Umbilical cord (tissue), 2 donors: Measurements from ENCODE around the gene PSMA2. TPM values are rescaled to one million over a fixed set of nuclear protein-coding genes. Genes with fewer than 3 reads are reported as not detected.

Source experiments
- DNase-seq: peaks from one replicate; pipeline ENCODE4 v3.0.0-alpha.2; 2015; ENCODE audit warnings: low spot score
- total RNA-seq: library from RNA; depleted of rRNA; stranded (reverse); fragments of >200 nt; gene quantifications from one replicate; pipeline ENCODE4 v1.2.3, GENCODE V29; 2014; ENCODE audit warnings: low replicate concordance; ENCODE audit not compliant: insufficient read depth

PSMA2 gene
- 32.0 TPM for total RNA-seq

DNA sequence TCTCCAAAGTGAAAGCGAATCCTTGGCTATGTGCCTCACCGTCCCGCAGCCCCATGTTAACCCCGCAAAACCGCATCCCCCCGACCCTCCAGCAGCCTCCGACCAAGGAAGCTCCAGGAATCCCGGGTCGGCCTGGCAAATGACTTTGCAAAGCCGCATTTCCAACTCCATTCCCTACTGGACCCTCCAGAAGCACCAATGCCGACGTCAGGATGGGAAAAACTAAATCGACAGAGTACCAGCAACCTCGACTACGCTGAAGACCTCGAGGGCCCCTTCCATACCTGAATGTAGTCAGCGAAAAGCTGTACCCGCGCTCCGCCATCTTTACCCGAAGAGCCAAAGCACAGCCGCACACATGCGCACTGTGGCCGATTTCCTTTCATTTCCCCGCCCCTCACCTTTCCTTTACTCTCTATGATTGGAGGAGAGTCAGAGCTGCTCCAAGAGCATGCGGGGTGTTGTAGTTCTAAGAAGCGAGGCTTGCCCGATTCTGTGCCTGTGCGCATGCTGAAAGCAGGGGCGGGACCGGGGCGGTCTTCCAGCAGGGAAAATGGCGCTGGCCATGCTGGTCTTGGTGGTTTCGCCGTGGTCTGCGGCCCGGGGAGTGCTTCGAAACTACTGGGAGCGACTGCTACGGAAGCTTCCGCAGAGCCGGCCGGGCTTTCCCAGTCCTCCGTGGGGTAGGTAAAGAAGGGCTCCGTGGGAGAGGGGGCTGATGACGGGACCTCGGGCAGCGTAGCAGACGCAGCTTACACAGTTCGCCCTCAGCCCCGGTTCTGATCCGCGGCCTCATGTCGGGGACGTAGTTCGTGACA lies at the start of gene PSMA2, which contains the start of gene MRPL32:
Gene PSMA2, minus strand, starts transcription at position 341 of the 818 bp plus-strand sequence. Its CDS starts 16 bp downstream, at position 325.
Gene MRPL32, plus strand, starts transcription at position 543 of the 818 bp plus-strand sequence. Its CDS starts 11 bp downstream, at position 554.
- peak; percentile 99 for DNase-seq

DNA sequence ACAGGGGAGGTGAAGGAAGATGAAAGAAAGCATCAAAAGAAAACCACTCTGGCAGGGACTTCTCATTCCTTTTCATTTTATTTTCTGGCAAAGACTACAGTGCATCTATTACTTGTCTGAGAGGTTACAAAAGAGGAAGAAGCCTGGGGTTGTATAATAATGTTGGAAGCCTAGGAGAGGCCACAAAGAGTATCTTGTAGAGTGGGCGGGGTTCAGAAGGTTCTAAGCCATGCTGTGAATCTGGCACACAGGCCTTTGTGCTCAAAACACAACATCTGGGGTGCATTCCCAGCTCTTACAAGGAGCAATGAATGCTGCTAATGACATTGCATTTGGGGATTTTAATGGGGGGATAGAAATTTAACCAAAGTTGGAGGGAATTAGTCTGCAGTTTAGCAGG lies 49.6 kb upstream of the PSMA2 start:
- DNase-seq: no peak

DNA sequence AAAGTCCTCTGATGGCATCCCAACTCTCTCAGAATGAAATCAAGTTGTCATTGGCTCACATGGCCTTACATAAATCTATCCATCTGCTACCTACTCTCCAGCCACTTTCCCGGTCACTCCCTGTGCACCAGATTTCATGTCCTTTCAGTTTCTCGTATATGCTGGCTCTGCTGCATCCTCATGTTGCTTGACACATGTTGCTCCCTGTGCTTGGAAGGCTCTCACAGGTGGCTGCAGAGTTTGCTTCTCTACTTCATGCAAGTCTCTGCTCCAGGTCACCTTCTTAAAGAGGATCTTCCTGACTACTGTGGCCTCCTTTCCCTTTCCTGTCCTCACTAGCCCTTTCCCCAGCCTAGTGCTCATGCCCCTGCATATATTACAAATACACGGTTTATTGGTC lies 48.5 kb upstream of the PSMA2 start:
- no peak for DNase-seq

DNA sequence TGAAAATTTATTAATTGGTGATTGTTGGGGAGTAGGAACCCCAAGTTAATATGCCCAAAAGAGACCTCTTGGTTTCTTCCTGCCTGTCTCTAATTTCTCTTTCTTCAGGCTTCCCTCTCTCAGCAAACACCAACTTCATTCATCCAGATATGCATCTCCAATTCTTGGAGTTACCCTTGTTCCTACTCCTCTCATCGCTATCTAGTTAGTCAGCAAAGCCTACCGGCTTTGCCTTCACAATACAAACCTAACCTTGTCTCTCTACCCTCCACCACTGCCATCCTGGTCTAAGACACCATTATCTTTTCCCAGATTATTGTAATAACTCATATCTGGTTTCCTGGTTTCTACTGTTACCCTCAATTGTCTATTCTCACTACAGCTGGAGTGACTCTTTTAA lies 48.1 kb upstream of the PSMA2 start:
- no peak for DNase-seq

DNA sequence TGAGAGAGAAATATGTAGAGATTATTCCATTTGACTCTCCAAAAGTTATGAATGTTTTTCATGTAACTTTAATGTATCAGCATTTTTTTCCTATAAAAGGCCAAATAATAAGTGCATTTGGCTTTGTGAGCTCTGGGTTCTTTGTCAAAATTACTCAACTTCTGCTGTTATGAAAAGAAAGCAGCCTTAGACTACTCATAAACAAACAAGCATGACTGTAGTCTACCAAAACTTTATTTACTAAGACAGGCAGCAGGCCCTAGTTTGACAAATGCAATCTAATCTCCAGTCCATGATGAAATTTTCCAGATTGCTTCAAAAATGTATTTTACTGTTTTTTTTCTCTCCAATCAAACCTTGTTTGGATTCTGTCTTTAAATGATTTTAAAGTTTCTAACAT lies 46.5 kb upstream of the PSMA2 start:
- peak; percentile 41 for DNase-seq

DNA sequence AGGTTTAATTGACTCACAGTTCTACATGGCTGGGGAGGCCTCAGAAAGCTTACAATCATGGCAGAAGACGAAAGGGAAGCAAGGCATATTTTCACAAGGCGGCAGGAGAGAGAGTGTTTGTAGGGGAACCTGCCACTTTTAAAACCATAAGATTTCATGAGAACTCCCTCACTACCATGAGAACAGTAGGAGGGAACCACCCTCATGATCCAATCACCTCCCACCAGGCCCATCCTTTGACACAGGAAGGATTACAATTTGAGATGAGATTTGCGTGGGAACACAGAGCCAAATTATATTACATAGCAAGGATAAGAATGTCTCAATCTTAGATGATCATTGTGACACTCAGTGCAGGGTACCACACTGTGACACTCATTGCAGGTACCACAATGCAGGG lies 44.4 kb upstream of the PSMA2 start:
- no peak for DNase-seq

DNA sequence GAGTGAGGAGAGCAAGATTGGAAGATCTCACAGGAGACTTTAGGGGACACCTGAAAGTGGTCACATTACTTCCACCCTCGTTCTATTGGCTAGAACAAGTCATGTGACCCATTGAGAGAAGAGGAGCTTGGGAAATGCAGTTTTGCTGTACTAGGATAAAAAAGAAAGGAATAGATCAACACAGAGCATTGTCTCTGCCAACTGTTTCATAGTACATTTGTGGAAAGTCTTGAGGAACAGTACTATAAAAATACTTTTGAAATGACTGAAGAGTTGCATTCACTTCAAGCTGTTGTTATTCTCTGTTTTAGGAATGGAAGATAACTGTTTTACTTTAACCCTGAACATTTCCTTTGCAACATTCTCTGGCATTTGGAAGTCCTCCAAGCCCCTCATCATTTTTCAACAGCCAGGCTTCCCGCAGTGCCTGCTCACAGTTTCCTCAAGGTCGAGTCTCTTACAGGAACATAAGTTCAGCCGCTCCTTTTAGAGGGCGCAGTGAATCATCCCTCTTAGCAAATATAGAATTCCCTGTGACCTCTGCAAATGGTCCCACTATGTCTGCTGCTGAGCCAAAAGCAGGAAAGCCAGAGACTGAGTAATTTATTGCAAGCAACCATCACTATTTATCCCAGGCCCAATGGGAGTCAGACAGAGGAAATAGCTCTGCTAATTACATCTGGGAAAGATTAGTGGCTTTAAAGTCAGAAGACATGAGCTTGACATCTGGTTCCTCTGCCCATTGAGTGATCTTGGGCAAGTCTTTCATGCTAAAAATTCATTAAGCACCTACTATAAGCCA lies 40.9 kb upstream of the PSMA2 start:
- DNase-seq: peak; percentile 91

DNA sequence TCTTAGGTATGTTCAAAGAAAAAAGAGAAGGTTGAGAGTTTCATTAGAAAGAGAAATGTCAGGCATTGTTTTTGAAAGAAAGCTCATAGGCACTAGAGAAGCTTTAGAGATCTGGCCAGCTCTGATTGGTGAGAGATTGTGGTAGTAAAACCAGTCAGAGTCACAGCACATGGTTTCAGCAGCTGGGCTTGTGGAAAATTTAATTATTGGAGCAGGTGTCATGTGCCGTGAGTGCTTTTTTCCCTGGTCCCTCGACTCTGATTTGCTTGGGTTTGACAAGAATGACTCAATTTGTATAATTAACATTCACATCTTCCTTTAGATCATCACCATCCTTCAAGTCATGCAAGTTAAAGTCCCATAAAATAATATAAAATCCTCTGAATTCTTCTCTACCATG lies 35.4 kb upstream of the PSMA2 start:
- no peak for DNase-seq

DNA sequence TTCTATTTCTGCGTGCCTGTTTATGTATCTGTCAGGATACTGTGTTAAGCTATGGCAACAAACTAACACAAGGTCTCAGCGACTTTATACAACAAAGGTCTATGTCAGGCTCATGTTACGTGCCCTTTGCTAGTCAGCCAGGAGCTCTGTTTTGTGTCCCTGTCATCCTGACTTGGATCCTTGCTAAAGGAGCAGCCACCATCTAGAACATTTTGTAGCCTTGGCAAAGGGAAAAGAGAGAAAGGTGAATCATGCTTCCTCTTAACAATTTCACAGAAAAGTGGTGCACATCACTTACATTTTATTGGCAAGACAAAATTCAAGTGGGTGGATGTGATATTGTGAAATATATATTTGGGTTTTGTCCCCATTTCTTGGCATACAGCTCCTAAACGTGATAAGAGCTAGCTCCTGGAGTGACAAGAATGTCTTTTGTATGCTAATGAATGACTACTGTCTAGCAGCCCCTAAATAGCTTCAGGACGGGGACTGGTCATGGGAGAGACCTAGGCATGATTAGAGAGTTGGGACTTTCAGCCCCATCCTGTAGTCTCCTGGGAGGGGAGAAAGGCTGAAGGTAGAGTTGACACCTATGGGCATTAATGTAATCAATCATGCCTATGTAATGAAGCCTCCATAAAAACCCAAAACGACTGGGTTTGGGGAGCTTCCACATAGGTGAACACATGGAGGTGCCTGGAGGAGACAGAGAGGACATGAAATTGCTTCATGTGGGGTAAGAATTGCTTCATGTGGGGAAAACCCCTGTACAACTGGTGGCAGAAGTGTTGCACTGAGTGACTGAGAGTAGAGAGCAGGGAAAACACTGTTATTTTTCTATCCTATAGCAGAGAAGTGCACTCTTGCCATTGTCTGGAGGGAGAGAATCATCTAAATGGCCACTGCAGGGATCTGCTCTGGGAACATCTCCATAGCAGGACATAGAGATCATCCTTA lies 33.2 kb upstream of the PSMA2 start:
- no peak for DNase-seq

DNA sequence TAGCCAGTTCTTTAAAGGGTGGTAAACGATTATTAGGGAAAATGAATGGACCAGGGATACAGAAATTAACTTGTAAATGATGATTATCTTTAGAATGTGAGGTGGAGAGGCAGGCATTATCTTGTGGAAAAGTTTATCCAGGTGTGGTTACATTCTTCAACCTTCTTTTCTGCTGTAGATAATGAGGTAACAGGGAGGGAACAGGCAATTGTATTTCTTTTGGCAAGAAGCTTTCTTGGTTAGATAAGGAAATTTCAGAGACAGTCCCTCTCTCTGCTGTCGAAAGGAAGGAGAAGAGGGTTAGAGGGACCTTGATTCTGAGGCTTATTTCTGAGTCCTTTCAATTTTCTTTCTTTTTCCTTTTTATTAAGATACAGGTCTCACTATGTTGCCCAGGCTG lies 32.3 kb upstream of the PSMA2 start:
- no peak for DNase-seq

DNA sequence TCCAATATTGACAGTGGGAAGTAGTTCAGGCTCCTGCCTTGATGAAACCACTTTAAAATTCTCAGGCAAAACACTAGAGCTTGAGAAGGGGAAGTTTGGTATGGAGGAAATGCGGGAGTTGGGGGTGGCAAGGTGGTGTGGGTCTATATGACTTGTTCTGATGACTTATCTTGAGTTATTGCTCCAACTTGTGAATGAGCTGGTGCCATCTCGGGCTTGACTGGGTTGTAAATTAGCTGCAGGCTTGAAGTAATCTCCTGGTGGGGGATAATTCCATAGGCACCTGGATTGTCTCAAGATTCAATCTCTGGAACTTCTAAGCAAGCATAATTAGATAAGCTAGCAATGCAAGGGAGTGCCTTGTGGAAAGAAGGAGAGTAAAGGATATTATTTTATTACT lies 29.2 kb upstream of the PSMA2 start:
- DNase-seq: no peak

DNA sequence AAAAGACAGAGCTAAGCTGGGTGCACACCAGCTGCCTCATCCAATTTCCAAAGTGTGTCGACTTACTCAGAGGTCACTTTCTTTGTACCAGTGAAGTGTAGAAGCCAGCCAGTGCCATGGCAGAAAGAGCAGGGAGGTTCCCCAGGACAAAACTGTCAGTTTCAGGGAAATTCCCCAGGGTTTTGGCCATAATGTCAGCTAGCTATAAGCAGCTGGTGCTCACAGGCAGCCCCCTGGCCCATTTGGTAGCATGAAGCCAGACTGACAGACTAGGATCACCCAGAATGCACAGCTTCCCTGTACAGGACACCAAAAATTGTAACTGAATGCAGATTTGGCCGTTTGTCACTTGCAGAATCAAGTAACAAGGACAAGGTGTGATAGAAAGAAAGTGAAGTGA lies 28.8 kb upstream of the PSMA2 start:
- no peak for DNase-seq

DNA sequence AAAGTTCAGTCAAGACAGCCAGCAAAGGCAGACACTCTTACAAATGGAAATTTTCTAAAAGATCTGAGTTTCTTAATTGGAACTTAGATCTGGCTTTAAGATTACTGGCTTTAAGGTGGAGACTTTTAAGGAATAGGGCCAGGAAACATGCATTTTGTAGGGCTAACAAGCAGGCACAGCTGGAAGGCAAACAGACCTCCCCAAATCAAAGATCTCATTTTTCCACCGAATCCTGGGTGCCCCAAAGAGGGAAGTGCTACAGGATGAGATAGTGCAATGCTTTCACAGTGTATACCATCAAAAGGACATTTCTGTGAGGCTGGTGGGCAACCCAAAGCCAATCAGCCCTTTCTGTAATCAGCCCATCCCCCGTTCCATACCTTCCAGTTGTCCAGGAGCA lies 27.6 kb upstream of the PSMA2 start:
- no peak for DNase-seq

DNA sequence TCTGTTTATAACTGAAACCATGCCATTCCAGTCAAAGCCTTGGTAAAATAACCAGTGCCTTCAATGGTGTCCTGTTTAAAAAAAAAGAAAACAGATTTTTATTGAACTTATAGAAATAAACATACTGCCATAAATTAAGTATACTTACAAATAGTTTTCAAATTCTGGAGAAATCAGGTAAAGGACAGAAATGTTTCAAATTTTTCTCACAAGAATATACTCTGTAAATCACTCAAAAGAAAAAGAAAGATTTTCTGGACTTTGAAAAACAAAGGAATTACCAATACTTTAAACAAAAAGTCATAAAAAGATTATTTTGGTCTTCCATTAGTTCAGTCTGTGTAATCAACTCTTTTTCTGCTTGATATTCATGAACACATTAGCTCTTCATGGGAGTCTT lies 24.1 kb upstream of the PSMA2 start:
- DNase-seq: no peak

DNA sequence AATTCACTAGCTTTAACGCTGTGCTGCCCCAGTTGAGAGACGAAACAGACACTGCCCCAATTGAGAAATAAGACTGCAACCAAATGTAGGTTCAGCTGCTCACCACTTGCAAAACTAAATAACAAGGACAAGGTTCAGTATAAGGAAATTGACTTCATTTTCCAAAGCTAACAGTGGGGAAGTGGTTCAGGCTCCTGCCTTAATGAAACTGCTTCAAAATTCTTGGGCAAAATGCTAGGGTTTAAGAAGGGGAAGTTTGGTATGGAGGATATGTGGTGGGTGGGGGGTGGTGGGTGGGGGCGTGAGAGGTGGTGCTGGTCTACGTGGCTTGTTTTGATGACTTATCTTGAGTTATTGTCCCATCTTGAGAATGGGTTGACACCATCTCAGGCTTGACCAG lies 22.0 kb upstream of the PSMA2 start:
- no peak for DNase-seq

DNA sequence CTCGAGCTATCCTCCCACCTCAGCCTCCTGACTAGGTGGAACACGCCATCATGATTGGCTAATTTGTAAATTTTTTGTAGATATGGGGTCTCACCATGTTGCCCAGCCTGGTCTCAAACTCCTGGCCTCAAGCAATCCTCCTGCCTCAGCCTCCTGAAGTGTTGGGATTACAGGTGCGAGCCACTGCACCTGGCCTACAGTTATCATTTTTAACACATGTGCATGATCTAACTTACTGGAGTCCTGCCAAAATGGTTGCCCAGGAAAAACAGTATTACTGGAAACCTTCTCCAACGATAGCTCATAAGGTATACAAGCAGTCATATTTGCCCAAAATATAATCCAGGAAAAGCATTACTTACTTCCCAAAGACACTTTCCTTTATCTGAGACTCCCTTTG lies 20.4 kb upstream of the PSMA2 start:
- DNase-seq: no peak

DNA sequence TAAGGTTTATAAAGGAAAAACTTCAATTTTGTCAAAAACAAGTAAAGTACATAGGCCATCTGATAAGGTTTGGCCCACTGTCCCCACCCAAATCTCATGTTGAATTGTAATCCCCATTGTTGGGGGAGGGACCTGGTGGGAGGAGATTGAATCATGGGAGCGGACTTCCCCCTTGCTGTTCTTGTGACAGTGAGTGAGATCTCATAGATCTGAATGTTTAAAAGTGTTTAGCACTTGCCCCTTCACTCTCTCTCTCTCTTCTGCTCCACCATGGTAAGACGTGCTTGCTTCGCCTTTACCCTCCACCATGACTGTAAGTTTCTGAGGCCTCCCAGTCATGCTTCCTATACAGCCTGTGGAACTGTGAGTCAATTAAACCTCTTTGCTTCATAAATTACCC lies 18.4 kb upstream of the PSMA2 start:
- no peak for DNase-seq

DNA sequence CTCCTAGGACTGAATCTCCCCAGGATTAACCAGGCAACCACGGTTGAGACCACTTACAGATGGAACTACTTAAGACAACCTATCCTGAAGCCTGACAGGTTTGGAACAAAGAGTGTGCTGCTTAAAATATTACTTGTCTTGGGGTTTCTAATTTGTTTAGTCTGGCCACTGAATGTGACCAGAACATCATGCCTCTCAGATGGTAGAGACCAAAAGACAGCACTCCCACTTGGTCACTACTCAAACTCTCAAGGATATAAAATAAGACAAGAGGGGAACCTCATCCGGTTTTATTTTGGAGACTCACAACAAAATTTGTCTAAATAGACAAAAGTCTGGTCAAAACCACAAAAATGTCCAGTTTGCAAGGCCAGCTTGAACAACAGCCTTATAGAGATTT lies 15.5 kb upstream of the PSMA2 start:
- DNase-seq: no peak

DNA sequence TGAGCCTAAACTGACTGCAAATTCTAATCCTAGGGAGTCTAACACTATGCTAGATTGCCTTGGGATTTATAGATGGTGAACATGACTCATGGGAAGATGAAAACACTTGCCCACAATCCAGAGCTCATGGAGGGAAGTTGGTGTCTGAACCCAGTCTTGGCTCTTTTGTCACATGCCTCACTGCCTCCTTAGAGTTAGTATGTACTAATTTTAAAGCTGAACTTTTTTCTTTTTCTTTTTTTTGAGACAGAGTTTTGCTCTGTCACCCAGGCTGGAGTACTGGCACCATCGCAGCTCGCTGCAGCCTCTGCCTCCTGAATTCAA lies 14.6 kb upstream of the PSMA2 start:
- no peak for DNase-seq

DNA sequence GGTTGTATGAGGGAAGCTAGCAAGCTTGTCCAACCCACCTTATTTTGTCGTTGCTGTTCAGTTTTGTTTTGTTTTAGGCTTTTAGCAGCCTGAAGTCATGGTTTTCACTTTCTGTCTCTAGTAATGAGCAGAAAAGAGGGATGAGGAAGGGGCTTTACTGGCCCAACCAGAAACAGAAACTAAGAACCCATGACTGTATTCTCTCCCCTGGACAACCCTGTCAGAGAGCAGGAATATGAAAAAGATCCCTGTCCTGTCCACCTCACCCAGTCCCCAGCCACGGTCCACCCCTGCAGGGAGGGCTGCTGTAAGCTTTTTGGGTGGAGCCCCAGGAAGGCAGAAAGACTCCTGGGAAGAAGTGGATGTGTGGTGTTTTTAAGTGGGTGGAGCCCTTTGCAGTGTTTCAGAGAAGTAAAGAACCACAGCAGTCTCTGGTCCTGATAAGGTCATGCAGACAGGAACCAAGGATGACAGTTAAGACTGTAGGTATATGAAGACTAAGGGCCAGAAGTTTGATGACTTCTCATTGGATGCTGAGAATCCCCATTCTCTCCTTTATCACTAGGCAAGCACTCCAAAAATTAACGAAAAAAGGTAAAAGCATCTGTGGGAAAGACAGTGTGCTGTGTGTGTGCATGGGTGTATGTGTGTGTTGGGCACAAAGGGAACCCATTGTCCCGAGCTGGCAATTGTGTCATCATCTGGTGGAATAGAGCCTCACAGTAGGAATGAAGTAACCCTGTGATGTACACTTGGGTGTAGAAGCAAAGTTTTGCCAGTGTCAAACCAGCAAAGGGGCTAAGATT lies 14.1 kb upstream of the PSMA2 start:
- peak; percentile 42 for DNase-seq
